Activated CD4-positive, CD25-positive, alpha-beta regulatory T cell treated with anti-CD3 and anti-CD28 coated beads, Interleukin-2, amount 50 U/mL, for 72 hours (primary cell): ENCODE measurements around the gene SAMD11.
"Not testable (repeated sequence)": the region's sequence is repeated elsewhere in the genome, so short reads cannot be mapped to it uniquely, and the experiment has no call there.

Source experiments
- DNase-seq: peaks from one replicate; pipeline ENCODE4 v3.0.0; 2021

The SAMD11 gene

DNA sequence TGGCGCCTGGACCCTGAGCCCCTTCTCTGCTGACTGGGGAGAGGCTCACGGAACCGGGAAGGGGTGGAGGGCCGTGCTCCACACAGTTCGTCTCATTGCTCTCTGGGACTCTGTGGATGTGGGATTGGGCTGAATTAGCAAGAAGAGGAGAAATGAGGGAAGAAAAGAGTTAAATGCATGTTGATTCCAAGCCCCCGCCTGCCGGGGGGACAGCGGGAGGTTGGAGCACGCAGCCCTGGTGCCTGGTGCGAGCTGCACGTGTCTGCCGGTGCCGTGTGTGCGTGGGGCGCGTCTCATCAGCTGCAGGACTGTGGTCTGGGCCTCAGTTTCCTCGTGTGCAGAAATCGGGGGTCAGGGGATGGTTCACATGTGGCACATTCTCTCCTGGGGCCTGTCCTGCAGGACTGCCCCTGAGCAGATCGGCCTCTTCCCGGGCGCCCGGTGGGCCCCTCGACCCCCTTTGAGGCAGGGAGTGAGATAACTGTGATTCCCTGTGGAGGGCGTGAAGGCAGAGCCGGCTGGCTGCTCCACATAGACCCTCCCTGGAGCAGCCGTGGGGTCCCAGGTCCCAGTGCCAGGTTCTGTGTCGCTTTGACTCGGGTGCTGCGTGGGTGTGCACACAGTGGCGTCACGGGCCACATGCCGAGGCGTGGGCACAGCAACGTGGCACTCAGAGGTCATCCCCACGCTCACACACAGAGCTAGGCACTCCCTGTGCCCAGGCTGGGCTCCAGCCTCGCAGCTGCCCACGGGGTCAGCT is 11.4 kb downstream of the SAMD11 start:
- no peak for DNase-seq

DNA sequence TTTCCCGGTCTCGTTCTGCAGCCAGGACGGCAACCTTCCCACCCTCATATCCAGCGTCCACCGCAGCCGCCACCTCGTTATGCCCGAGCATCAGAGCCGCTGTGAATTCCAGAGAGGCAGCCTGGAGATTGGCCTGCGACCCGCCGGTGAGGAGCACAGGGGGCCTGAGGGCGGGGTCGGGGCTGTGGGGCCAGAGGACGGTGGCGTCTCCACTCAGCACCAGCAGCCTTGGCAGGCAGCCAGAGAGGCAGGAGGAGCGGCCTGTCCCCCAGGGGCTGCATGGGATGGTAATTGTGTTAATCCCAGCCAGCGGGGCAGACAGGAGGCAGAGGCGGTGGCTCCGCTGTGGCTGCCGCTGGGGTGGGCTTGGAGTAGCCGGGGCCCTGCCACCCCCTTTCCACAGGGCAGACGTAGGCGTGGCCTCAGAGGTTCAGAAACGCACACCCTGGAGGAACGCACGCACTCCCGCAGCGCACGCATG is 12.1 kb downstream of the SAMD11 start:
- no peak for DNase-seq

DNA sequence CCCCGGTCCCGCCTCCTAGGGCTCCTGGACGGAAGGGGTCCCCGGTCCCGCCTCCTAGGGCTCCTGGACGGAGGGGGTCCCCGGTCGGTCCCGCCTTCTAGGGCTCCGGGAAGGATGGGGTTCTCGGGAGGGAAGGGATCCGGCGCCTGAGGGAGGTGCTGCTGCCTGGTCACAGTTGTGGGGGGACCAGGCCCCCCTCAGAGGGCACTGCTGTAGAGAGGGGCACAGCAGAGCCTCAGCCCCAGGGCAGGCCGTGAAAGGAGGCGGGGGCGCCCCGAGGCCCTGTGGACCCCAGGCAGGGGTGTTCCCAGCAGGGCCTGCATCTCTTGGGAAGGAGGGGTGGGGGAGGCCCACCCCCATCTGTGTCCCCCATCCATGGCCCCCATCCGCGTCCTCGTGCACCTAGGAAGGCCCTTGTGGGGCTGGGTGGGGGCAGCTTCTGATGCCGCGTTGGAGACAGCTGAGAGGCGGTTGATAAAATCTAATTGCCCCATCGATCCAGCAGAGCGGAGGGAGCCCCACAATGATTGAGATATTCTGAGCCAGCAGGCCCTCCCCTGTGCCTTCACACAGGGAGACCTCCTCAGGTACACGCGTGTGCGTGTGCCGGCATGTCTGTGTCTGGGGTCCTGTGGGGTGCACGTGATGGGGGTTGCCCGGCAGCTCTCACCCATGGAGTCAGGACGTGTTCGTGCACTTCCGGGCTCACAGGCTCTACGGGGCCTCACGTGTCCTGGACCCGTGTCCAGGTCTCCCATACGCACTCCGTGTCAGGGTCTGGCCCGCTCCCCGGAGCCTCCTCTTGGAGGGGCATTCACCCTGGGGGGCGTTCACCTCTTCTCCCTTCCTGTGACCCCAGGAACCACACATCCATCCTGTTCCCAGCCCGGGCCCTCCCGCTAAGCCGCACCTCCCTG is 12.9 kb downstream of the SAMD11 start:
- DNase-seq, result no peak

DNA sequence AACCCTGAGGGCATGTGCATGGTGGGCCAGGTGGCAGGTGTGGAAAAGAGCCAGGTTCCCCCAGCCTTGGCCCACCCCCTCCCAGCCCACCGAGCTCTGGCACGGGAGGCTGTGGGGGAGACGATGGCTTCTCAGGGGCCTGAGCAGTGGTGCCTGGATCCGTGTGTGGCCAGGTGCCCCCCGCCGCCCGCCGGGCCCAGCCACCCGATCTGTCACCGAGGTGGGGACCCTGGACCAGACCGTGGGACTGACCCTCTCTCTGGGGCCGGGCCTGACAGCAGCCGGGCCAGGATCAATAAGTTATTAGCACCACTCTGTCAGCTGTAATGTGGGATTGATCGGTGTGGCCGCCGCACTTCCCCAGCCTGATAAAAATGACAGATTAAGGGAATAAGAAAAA is 13.8 kb downstream of the SAMD11 start:
- DNase-seq, result no peak

DNA sequence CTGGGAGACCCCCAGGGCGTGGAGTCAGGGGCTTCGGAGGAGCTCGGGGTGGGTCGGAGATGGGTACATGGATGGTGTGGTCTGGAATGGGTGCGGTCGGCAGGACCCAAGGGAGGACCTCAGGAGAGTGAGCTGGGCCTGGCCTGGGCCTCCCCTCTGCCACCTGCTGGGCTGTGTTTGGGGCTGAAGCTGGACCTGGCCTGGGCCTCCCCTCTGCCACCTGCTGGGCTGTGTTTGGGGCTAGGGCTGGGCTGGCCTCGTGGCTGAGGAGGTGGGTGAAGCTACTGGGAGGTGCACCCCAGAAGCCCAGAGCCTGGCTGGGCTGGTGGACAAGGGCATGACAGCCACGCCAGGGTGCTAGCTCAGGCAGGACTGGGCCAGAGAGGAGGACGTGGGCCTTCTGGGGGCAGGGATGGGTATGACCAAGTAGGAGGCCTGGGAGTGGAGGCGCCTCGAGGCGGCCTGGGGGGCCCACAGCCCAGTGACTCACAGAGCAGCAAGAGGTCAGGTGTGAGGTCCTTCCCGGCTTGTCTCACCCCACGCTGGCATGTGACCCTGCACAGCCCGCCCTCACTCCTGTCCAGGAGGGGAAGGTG is 14.5 kb downstream of the SAMD11 start:
- DNase-seq, result no peak

DNA sequence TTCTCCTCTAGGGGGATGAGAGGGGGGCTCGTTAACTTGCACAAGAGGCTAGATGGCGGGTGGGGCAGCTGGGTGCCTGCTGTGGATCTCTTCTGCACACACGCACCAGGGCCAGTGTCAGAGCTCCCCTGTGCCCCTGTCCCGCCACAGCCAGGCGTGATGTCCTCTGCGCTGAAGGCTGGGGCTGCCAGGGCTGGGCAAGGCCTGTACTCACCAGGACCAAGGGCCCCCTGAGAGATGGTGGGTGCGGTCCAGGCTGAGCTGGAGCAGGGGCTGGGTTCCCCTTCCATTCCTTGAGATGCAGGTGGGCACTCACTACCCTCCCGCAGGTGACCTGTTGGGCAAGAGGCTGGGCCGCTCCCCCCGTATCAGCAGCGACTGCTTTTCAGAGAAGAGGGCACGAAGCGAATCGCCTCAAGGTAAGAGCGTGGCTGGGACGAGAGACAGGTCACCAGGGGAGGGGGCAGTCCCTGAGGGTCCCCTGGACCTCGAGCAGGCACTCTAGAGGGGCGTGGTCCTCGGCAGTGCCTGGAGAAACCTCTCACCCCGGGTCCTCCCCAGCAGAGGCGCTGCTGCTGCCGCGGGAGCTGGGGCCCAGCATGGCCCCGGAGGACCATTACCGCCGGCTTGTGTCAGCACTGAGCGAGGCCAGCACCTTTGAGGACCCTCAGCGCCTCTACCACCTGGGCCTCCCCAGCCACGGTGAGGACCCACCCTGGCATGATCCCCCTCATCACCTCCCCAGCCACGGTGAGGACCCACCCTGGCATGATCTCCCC is 15.2 kb downstream of the SAMD11 start:
- DNase-seq, result no peak

DNA sequence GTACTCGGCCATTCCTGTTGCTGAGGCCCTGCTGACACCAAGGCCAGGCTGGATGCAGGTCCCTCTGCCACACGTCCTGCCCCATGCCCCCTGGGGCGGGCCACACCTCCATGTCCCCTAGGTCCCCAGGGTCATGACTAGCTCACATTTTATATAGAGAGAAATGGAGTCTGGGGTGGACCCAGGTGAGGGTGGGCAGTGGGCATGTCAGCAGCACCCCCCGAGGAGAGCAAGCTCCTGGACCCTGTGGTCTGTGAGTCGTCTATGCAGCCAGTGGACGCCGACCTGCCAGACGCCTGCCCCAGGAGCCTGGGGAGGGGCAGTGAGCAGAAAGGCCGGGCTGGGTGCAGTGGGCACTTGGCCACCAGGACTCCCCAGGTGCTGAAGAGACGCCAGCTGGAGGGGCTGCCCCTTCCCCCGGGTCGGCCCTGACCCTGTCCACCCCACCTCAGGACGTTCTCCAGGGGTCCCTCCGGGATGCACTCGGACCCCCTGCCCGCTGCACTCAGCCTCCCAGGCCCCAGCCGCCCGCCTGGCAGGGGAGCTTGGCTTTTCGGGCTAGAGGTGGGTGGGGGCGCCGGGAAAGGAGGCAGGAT is 15.9 kb downstream of the SAMD11 start:
- DNase-seq, result no peak

DNA sequence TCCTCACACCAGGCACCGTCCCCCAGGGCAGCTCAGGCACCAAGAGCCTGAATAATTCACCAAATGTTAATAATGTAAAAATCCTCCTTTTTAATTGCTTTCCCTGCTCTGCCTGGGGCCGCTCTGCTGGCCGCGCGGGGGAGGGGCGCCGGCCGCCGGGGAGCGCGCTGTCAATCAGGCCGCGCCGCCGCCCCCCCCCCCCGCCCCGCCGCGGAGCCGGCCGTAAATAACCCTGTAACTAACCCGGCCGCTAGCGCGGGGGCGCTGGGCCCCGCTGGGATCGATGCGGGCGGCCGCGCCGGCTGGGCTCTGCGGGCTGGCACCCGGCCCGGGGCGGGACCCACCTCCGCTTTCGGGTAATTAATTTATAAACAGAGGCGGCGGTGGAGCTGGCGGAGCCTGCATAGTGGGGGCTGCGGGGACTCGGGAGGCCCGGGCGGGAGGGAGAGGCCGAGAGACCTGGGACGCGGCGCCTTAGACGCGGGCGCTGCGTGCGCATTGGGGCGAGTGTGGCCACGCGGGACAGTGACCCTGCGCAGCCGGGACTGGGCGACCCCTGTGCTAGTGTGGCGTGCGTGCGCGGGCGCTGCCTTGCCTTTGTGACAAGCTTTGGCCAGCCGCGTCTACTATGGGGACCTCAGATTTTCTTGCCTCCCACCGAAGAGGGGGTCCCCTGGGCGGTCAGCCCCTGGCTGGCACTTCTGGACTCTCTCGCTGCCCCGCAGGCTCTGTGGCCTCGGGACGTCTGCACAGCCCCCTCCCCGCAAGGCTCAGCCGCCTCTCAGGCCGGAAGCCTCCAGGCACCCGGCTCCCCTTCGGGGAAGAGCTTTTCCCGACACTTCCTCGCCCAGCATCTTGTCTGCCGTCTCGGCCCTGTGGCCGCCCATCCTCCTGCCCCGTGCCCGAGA is 16.6 kb downstream of the SAMD11 start:
- DNase-seq, result no peak

DNA sequence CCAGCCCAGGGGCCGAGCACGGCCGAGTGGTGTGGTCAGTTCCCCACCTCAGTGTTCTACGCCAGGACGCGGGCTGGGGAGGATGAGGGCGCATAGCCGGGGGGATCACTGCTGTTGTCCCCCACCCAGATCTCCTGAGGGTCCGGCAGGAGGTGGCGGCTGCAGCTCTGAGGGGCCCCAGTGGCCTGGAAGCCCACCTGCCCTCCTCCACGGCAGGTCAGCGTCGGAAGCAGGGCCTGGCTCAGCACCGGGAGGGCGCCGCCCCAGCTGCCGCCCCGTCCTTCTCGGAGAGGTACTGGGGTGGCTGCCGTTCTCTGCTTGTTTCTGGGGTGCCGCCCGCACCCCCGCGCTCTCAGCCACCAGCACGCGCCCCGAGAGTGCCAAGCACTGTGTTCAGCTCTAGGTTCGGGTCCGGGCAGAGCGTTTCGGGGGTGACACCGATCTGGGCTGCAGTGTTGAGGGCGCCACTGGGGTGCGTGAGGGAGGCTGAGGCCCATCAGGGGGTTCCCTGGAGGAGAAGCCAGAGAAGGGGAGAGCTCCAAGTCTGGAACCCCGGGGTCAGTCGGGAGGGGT is 17.4 kb downstream of the SAMD11 start:
- DNase-seq, result no peak

DNA sequence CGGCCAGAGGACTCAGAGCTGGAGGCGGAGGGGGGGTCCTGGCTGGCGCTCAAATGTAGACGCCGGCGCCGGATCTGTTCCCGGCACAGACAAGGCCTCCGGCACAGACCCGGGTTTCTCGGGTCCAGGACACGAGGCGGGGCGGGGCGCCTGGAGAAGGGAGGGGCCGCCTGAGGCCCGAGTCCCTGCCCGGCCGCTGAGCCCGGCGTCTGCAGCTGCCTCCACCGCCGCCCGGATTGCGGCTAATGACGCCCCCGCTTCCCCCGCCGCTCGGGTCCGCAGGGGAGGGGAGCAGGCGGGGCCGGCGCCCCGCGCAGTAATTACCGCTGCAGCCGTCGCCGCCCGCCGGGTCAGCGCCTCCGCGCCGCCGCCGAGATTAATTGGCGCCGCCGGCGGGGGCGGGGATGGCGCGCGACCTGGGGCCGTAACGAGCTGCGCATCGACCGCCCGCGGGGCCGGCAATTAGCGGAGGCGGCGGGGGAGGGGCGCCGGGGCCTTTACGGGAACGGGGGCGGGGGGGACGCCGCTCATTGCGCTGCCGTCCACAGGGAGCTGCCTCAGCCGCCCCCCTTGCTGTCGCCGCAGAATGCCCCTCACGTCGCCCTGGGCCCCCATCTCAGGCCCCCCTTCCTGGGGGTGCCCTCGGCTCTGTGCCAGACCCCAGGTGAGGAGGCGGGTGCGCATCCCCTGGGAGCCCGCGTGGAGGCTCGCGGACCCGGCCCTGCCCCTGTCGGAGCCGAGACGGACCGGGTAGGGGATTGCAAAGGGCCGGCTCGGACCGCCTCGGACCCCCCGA is 18.1 kb downstream of the SAMD11 start:
- DNase-seq, result no peak

DNA sequence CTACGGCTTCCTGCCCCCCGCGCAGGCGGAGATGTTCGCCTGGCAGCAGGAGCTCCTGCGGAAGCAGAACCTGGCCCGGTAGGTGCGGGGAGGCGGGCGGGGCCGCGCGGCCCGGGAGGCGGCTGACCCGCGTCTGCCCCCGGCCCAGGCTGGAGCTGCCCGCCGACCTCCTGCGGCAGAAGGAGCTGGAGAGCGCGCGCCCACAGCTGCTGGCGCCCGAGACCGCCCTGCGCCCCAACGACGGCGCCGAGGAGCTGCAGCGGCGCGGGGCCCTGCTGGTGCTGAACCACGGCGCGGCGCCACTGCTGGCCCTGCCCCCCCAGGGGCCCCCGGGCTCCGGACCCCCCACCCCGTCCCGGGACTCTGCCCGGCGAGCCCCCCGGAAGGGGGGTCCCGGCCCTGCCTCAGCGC is 18.7 kb downstream of the SAMD11 start:
- DNase-seq, result no peak

DNA sequence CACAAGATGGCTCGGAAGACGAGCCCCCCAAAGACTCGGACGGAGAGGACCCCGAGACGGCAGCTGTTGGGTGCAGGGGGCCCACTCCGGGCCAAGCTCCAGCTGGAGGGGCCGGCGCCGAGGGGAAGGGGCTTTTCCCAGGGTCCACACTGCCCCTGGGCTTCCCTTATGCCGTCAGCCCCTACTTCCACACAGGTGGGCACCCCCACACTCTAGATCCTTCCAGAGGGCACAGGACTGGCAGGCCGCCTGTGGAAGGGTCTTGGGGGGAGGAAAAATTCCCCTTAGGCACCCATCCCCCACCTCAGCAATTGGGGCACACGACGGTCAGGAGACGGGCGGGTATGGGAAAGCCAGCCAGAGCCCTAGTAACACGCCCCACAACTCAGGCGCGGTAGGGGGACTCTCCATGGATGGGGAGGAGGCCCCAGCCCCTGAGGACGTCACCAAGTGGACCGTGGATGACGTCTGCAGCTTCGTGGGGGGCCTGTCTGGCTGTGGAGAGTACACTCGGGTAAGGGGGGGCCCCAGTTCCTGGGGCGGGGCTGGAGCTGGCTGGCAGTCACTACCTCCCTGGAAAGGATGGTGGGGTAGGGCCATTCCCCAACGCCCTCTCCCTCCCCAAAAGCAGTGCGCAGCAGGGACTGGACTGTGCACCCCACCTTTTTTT is 19.3 kb downstream of the SAMD11 start:
- no peak for DNase-seq

DNA sequence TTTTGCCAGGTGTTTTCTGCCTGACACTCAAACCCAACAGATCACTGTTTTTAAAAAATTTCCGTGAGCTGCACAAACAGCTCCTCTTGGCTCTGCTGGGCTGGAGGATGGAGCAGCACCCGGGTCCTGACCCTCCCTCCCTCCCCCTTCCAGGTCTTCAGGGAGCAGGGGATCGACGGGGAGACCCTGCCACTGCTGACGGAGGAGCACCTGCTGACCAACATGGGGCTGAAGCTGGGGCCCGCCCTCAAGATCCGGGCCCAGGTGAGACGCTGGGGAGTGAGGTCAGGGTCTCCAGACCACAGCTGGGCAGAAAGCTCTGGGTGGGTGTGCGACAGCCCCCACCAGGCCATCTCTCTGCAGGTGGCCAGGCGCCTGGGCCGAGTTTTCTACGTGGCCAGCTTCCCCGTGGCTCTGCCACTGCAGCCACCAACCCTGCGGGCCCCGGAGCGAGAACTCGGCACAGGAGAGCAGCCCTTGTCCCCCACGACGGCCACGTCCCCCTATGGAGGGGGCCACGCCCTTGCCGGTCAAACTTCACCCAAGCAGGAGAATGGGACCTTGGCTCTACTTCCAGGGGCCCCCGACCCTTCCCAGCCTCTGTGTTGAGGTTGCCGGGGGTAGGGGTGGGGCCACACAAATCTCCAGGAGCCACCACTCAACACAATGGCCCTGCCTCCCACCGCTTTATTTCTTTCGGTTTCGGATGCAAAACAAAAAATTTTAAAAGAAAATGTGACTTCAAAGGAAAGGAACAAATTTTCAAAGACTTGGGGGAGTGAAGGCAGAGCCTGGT is 20.0 kb downstream of the SAMD11 start:
- DNase-seq, result no peak

DNA sequence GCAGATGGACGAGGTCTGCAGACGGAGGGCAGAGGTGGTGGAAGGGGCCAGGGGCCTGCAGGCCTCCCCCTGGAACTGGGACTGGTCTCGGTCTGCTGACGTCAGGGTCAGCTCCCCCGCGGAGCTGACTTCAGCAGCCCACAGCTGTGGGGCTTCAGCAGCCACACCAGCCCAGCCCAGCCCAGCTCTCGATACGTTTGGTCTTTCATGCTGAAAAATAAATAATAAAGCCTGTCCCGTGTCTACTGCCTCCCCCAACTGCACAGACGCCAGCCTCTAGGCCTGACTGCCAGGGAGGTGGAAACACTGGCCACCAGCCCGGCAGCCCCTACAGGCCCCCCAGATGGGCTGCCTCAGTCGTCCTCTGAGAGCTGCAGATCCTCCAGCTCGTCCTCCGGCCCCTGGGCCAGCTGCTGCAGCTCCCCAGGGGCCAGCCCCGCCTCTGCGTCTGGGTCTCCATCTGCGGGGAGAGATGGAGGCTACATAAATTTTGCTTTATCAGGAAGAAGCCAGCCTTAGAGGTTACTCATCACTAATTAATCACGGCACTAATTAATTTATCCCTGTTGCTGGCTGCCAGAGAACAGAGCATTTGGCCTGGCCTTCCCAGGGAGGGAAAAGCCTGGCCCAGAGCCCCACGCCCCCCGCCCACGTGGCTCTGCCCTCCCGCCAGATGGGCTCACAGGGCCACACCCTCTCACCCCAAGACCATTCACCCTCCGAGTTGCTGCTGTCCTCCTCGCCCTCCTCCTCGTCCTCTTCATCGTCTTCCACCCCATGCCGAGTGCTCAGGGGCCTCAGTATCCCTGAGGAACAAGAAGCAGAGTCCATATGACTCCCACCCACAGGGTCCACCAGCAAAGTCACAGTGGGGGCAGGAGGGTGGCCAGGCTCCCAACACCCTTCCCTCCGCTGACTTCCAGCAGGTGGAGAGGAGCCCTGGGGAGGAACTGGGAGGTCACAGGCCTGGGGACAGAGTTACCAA is 20.9 kb downstream of the SAMD11 start:
- no peak for DNase-seq

DNA sequence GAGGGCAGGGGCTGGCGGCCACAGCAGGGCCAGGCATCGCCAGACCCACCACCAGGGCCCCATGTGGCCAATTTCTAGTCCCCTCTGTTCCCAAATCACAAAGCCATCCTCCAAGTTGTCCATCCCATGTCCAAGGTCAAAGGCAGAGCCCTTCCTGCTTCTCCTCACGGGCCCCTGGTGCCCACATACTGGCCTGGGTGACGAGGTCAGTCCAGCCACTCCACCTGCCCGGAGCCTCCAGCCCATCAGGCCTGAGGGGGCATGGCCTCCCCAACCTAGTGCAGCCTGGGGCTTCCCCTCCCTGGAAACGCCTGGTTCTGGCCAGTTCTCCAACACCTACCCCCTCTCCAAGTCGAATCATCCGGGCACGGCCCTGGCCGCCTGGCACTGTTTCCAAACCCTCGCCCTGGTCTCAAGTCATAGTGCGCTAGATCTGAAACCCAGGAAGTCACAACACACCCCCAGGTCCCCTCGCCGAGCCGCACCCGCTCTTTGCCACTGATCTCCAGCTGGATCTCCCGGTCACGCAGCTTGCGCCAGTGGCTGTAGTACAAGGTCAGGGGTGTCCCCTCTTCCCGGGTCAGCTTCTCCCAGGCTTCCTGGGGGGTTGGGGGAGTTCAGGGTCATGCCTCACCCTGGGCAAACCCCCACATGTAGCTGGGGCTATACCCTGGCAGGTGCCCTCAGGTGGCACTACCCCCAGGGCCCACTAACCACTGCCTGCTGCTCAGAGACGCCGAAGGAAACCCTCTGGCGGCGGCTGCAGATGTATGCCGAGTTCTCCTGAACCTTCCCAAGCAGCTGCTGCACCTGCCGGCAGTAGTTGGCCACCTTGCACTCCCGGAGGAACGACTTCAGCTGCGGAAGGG is 22.2 kb downstream of the SAMD11 start:
- DNase-seq, result no peak

DNA sequence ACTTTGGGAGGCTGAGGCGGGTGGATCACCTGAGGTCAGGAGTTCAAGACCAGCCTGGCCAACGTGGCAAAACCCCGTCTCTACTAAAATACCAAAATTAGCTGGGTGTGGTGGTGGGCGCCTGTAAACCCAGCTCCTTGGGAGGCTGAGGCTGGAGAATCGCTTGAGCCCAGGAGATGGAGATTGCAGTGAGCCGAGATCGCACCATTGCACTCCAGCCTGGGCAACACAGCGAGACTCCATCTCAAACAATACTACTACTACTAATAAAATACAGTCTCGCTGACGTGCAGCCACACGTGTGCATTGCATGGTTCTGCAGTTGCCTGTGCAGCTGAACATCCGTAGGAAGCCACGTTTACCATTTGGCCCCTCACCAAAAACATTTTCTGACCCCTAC is 23.1 kb downstream of the SAMD11 start:
- not testable (repeated sequence) for DNase-seq
